Thymus (tissue), 11 donors: Measurements from ENCODE around the gene LYRM4. TPM values are rescaled to one million over a fixed set of nuclear protein-coding genes. Genes with fewer than 3 reads are reported as not detected.
A peak's percentile ranks its signal among the peaks of the same experiment; 100 is the strongest.

ENCODE experiments used
- DNase-seq, 9 donors: peaks; one replicate each; pipeline ENCODE4 v3.0.0-alpha.2; 2013; ENCODE audit warnings: low spot score in 9 of 9, low read depth in 6 of 9, missing footprints in 1 of 9
- H3K27ac ChIP-seq, 2 donors: one replicate each; pipeline ENCODE4 v1.5.1; 2013; ENCODE audit warnings: control low read depth in 1 of 2, low read depth in 1 of 2, low read length in 1 of 2, mild to moderate bottlenecking in 1 of 2, moderate library complexity in 1 of 2
- H3K27me3 ChIP-seq, 2 donors: one replicate each; pipeline ENCODE4 v1.5.1; 2013; ENCODE audit warnings: low read length in 1 of 2; ENCODE audit not compliant: control insufficient read depth in 2 of 2, insufficient read depth in 1 of 2
- H3K36me3 ChIP-seq, 2 donors: one replicate each; pipeline ENCODE4 v1.5.1; 2013; ENCODE audit warnings: low read length in 1 of 2, mild to moderate bottlenecking in 1 of 2, moderate library complexity in 1 of 2; ENCODE audit not compliant: control insufficient read depth in 2 of 2, insufficient read depth in 2 of 2
- H3K4me1 ChIP-seq, 2 donors: one replicate each; pipeline ENCODE4 v1.5.1; 2013; ENCODE audit warnings: low read length in 2 of 2; ENCODE audit not compliant: control insufficient read depth in 2 of 2, insufficient read depth in 2 of 2
- H3K4me3 ChIP-seq, 2 donors: one replicate each; pipeline ENCODE4 v1.5.1; 2013; ENCODE audit warnings: low read length in 2 of 2, control low read depth in 1 of 2, mild to moderate bottlenecking in 1 of 2
- H3K9me3 ChIP-seq, 2 donors: one replicate each; pipeline ENCODE4 v1.5.1; 2013; ENCODE audit warnings: low read length in 1 of 2, mild to moderate bottlenecking in 1 of 2; ENCODE audit not compliant: control insufficient read depth in 2 of 2, insufficient read depth in 1 of 2
- WGBS: extraction: QIAGEN DNeasy Blood & Tissue Kit; methylation state at CpG from one replicate; pipeline ENCODE4 v1.1.7; 2013; 5-methylcytosine and 5-hydroxymethylcytosine counted together
- polyA plus RNA-seq: library from polyadenylated mRNA; stranded (reverse); fragments of 200-250 nt; gene quantifications from one replicate; pipeline ENCODE4 v1.2.3, GENCODE V29; 2013
- total RNA-seq: library from RNA; stranded (reverse); fragments of 120-200 nt; gene quantifications from one replicate; pipeline ENCODE4 v1.2.4, GENCODE V29; 2013
- donor health status: healthy.

LYRM4 gene
- total and polyA plus RNA-seq, 2 donors: 31.6 to 33.7 TPM

- no peak for DNase-seq
- no peaks in the 10 kb centered on the region for H3K27me3 ChIP-seq
- no peak overlapping the region for H3K4me3 ChIP-seq
- WGBS: 96% methylated on average over 1 of the region's 1 CpG
- no peak overlapping the region for H3K27ac ChIP-seq
- peaks cover 0 to 3% of the 10 kb centered on the region in 2 donors for H3K4me1 ChIP-seq
- no peaks in the 10 kb centered on the region for H3K9me3 ChIP-seq
- H3K36me3 ChIP-seq: no peaks in the 10 kb centered on the region
Measured at GRCh38 chr6:5300206-5300764, 39.5 kb upstream of the LYRM4 start.

GRCh38 chr6:5295623-5296022 is 34.9 kb upstream of the LYRM4 start:
- Histone ChIP-seq H3K27ac (no peak overlapping the region), H3K9me3 (no peaks in the 10 kb centered on the region), H3K36me3 (no peaks in the 10 kb centered on the region), H3K27me3 (no peaks in the 10 kb centered on the region), H3K4me1 (no peaks in the 10 kb centered on the region), H3K4me3 (no peak overlapping the region)
- DNase-seq: no peak
- 97% methylated on average over 7 of the region's 7 CpGs for WGBS

GRCh38 chr6:5294392-5295211 is 33.9 kb upstream of the LYRM4 start:
- no peaks in the 10 kb centered on the region for H3K9me3 ChIP-seq
- no peaks in the 10 kb centered on the region for H3K4me1 ChIP-seq

GRCh38 chr6:5293692-5294091 is 32.9 kb upstream of the LYRM4 start:
- Histone ChIP-seq H3K4me3 (no peak overlapping the region), H3K27ac (no peak overlapping the region), H3K4me1 (no peaks in the 10 kb centered on the region), H3K27me3 (no peaks in the 10 kb centered on the region), H3K36me3 (no peaks in the 10 kb centered on the region), H3K9me3 (no peaks in the 10 kb centered on the region)
- DNase-seq: no peak
- WGBS: 95% methylated on average over 2 of the region's 2 CpGs

More at GRCh38 chr6:5294392-5295211, 33.9 kb upstream of the LYRM4 start:
- Histone ChIP-seq H3K27me3 (no peaks in the 10 kb centered on the region), H3K27ac (no peak overlapping the region), H3K4me3 (no peak overlapping the region), H3K36me3 (no peaks in the 10 kb centered on the region)
- no peak for DNase-seq
- WGBS: 89% methylated on average over 11 of the region's 11 CpGs

GRCh38 chr6:5292154-5292553 is 31.4 kb upstream of the LYRM4 start:
- Histone ChIP-seq H3K4me1 (no peaks in the 10 kb centered on the region), H3K9me3 (no peaks in the 10 kb centered on the region), H3K36me3 (no peaks in the 10 kb centered on the region), H3K4me3 (no peak overlapping the region), H3K27me3 (no peaks in the 10 kb centered on the region), H3K27ac (no peak overlapping the region)
- DNase-seq: no peak
- 100% methylated on average over 1 of the region's 1 CpG for WGBS

GRCh38 chr6:5290500-5290899 is 29.8 kb upstream of the LYRM4 start:
- Histone ChIP-seq H3K36me3 (no peaks in the 10 kb centered on the region), H3K27me3 (no peaks in the 10 kb centered on the region), H3K27ac (no peak overlapping the region)

GRCh38 chr6:5290097-5290496 is 29.3 kb upstream of the LYRM4 start:
- no peaks in the 10 kb centered on the region for H3K4me1 ChIP-seq
- H3K27me3 ChIP-seq: no peaks in the 10 kb centered on the region
- H3K9me3 ChIP-seq: no peaks in the 10 kb centered on the region
- no peak overlapping the region for H3K4me3 ChIP-seq
- WGBS: 93% methylated on average over 1 of the region's 1 CpG
- H3K36me3 ChIP-seq: no peaks in the 10 kb centered on the region
- H3K27ac ChIP-seq: no peak overlapping the region
- no peak for DNase-seq

More at GRCh38 chr6:5290500-5290899, 29.8 kb upstream of the LYRM4 start:
- no peaks in the 10 kb centered on the region for H3K9me3 ChIP-seq
- H3K4me3 ChIP-seq: no peak overlapping the region
- H3K4me1 ChIP-seq: no peaks in the 10 kb centered on the region
- no peak for DNase-seq

- WGBS: 97% methylated on average over 2 of the region's 2 CpGs
- no peak for DNase-seq
- Histone ChIP-seq H3K36me3 (no peaks in the 10 kb centered on the region), H3K4me1 (no peaks in the 10 kb centered on the region), H3K9me3 (no peaks in the 10 kb centered on the region), H3K4me3 (no peak overlapping the region), H3K27me3 (no peaks in the 10 kb centered on the region), H3K27ac (peak overlapping the region in 1 of 2 donors; percentile 18)
Measured at GRCh38 chr6:5287966-5288297, 27.2 kb upstream of the LYRM4 start.

GRCh38 chr6:5287205-5287965 is 26.6 kb upstream of the LYRM4 start:
- no peaks in the 10 kb centered on the region for H3K4me1 ChIP-seq
- no peak overlapping the region for H3K27ac ChIP-seq
- no peak overlapping the region for H3K4me3 ChIP-seq
- no peaks in the 10 kb centered on the region for H3K27me3 ChIP-seq
- WGBS: 95% methylated on average over 12 of the region's 12 CpGs
- no peaks in the 10 kb centered on the region for H3K36me3 ChIP-seq
- no peaks in the 10 kb centered on the region for H3K9me3 ChIP-seq
- DNase-seq: peak in 1 of 9 donors; percentile 12
